Gastroesophageal sphincter (tissue), 4 donors: ENCODE measurements around the gene HCFC1. TPM values are rescaled to one million over a fixed set of nuclear protein-coding genes. Genes with fewer than 3 reads are reported as not detected.

ENCODE experiments used
- ATAC-seq: fragments of 150-250 bp; one replicate; pipeline ENCODE4 v1.9.1; 2016; ENCODE audit warnings: mild to moderate bottlenecking, moderate library complexity
- H3K27ac ChIP-seq, 4 donors: fragments of 200-600 bp; sonication (generic) in 3 of 4; 1 replicate in 3 of 4; 2 replicates in 1 of 4; pipeline ENCODE4 v1.5.1; 2016 to 2019
- H3K27me3 ChIP-seq: fragments of 200-600 bp; sonication (generic); one replicate; pipeline ENCODE4 v1.5.1; 2019
- H3K36me3 ChIP-seq, 2 donors: fragments of 200-600 bp; sonication (generic); one replicate each; pipeline ENCODE4 v1.5.1; 2019; ENCODE audit warnings: control low read depth in 1 of 2
- H3K4me1 ChIP-seq, 3 donors: fragments of 200-600 bp; sonication (generic); 1 replicate in 2 of 3; 2 replicates in 1 of 3; pipeline ENCODE4 v1.5.1; 2016 to 2019; ENCODE audit warnings: control low read depth in 2 of 3
- H3K4me3 ChIP-seq, 2 donors: fragments of 200-600 bp; sonication (generic); one replicate each; pipeline ENCODE4 v1.5.1; 2019; ENCODE audit warnings: mild to moderate bottlenecking in 1 of 2, moderate library complexity in 1 of 2
- H3K9me3 ChIP-seq, 3 donors: fragments of 200-600 bp; sonication (generic); one replicate each; pipeline ENCODE4 v1.5.1; 2017 to 2019; ENCODE audit warnings: control low read depth in 2 of 3
- EP300 ChIP-seq: sonication (generic); formaldehyde crosslinking; IDR thresholded peaks from one replicate; pipeline ENCODE4 v1.6.1; 2017; ENCODE audit warnings: antibody characterized with exemption, mild to moderate bottlenecking
- POLR2A ChIP-seq, 2 donors: fragments of 450-650 bp; IDR thresholded peaks; one replicate each; pipeline ENCODE4 v1.6.1; 2017; ENCODE audit warnings: antibody characterized with exemption in 2 of 2, mild to moderate bottlenecking in 2 of 2, moderate library complexity in 1 of 2
- POLR2AphosphoS5 ChIP-seq: sonication (generic); formaldehyde crosslinking; IDR thresholded peaks from one replicate; pipeline ENCODE4 v1.6.1; 2017; ENCODE audit warnings: antibody characterized with exemption
- WGBS, 2 donors: methylation state at CpG; one replicate each; pipeline ENCODE4 v1.1.5; 2018; ENCODE audit warnings: low coverage in 1 of 2; 5-methylcytosine and 5-hydroxymethylcytosine counted together
- total RNA-seq, 4 donors: library from RNA; depleted of rRNA; stranded (reverse); fragments of >200 nt; gene quantifications; one replicate each; pipeline ENCODE4 v1.1.0, GENCODE V29; 2016
- TF ChIP-seq, protein P1 (sequence below), 4 experiments: fragments of 200-600 bp in 2 of 4; fragments of 450-650 bp in 2 of 4; sonication (generic) in 1 of 4; IDR thresholded peaks; one replicate each; pipeline ENCODE4 v1.5.1; 2017 to 2019; ENCODE audit warnings: antibody characterized with exemption in 4 of 4, mild to moderate bottlenecking in 2 of 4, moderate library complexity in 2 of 4

HCFC1 gene
- total RNA-seq, 4 donors from 2014 or later, result 32.9 to 94.4 (median 43.1) TPM

DNA sequence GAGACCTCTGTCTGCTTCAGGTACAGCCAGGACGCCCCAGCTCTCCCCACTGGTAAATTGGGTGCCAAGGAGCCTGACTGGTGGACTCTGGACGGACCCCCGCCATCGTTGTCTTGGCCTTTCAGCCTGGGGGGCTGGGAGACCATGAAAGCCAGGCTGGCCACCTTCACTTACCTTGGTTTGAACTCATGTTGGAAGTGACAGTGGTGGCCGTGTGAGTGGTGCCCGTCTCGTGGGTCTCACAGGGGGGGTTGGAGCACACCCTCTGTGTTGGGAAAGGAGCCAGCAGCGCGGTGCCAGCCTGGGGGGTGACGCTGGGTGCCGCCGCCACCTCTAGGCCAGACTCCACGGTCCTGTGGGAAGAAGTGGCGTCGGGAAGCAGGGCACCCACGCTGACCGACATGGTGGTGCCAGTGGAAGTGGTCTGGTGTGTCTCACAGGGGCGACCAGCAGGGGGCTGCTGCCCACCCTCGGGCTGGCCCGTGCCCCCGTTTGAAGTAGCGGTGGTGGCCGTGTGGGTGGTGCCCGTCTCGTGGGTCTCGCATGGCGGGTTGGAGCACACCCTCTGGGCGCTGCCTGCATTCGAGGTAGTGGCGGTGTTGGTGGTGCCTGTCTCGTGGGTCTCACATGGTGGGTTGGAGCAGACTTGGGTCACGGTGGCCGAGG, 17.6 kb downstream of the HCFC1 start:
- Histone ChIP-seq H3K4me1 (peaks cover 0 to 63% (median 0%) of the 10 kb centered on the region in 3 donors), H3K27me3 (no peaks in the 10 kb centered on the region), H3K27ac (peak overlapping the region; percentile 83 to 90 (median 88)), H3K36me3 (peaks cover 0 to 91% of the 10 kb centered on the region in 2 donors), H3K9me3 (no peaks in the 10 kb centered on the region), H3K4me3 (peak overlapping the region; percentile 23 to 44)
- 45% methylated on average over 7 of the region's 33 CpGs; no CpG with 5 or more reads in 1 of the 2 donors for WGBS, 2 donors
- TF ChIP-seq POLR2A (IDR thresholded peaks at IDR 0.05), result no peak
- TF ChIP-seq, protein P1, sequence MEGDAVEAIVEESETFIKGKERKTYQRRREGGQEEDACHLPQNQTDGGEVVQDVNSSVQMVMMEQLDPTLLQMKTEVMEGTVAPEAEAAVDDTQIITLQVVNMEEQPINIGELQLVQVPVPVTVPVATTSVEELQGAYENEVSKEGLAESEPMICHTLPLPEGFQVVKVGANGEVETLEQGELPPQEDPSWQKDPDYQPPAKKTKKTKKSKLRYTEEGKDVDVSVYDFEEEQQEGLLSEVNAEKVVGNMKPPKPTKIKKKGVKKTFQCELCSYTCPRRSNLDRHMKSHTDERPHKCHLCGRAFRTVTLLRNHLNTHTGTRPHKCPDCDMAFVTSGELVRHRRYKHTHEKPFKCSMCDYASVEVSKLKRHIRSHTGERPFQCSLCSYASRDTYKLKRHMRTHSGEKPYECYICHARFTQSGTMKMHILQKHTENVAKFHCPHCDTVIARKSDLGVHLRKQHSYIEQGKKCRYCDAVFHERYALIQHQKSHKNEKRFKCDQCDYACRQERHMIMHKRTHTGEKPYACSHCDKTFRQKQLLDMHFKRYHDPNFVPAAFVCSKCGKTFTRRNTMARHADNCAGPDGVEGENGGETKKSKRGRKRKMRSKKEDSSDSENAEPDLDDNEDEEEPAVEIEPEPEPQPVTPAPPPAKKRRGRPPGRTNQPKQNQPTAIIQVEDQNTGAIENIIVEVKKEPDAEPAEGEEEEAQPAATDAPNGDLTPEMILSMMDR (IDR thresholded peaks at IDR 0.05), result peak in 1 of 4 experiments; percentile 3
- ATAC-seq, result no peak

DNA sequence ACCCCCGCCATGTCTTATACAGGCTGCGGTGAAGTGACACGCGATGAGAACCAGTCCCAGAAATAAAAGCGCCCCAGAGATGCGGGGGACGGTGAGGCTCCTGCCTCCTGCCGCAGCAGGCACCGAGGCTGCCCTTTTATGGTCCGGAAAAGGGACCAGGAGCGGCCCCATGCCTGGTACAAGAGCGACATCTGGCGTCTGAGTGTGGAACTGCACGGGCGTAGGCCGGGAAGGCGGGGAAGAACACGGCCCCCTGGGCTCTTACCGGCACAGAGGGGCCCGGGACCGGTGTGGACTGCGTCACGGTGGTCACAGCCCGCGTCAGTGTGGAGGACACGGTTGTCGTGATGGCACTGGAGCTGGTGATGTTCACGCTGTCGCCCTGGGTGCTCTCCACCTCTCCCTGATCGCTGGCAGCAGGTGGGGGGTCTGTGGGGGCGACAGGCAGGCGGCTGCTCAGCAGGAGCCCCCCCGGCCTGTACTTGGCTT, 18.2 kb downstream of the HCFC1 start:
- WGBS, 2 donors, result 50% methylated on average over 2 of the region's 33 CpGs; no CpG with 5 or more reads in 1 of the 2 donors
- Histone ChIP-seq H3K4me3 (peak overlapping the region; percentile 23 to 44), H3K27ac (peak overlapping the region; percentile 83 to 90 (median 88)), H3K4me1 (peaks cover 0 to 69% (median 0%) of the 10 kb centered on the region in 3 donors), H3K9me3 (no peaks in the 10 kb centered on the region), H3K36me3 (peaks cover 0 to 84% of the 10 kb centered on the region in 2 donors), H3K27me3 (no peaks in the 10 kb centered on the region)
- TF ChIP-seq, protein P1 (IDR thresholded peaks at IDR 0.05), result peak in 3 of 4 experiments; percentile 95 to 98 (median 97)
- no peak for TF ChIP-seq EP300
- peak in 1 of 2 donors; percentile 21 for TF ChIP-seq POLR2A (IDR thresholded peaks at IDR 0.05)
- TF ChIP-seq POLR2AphosphoS5, result peak; percentile 53
- ATAC-seq, result peak; percentile 81

DNA sequence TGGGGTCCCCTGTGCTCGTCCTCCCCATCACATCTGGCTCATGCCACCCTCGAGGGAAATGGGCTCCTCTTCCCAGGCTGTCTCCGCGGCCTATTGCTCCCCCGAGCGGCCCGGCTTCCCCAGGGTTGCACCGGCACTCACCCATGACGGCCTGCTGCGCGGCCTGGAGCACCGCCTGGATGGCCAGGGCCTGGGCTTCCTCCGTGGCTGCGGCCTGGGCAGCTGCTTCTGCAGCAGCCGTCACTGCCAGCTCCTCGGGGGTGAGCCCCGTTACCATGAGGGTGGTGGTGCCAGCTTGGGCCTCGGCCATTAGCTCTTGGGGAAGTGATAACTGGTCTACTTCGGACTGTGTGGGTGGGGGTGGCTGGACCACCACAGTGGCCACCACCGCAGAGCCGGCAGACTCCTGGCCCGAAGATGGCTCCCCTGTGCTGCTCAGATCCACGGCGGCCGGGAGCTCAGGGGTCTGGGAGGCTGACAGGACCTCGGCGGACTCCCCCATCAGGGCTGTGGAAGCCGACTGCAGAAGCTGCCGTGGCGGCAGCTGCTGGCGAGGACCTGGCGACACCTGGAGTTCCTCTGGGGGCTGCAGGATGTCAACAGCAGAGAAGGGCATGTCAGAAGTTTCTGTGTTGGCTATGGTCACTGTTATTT, 19.1 kb downstream of the HCFC1 start:
- Histone ChIP-seq H3K27me3 (no peaks in the 10 kb centered on the region), H3K4me1 (peaks cover 0 to 78% (median 0%) of the 10 kb centered on the region in 3 donors), H3K27ac (peak overlapping the region; percentile 83 to 90 (median 88)), H3K4me3 (peak overlapping the region in 1 of 2 donors; percentile 44), H3K9me3 (no peaks in the 10 kb centered on the region), H3K36me3 (peaks cover 0 to 76% of the 10 kb centered on the region in 2 donors)
- no peak for ATAC-seq
- TF ChIP-seq POLR2A (IDR thresholded peaks at IDR 0.05) (no peak), EP300 (no peak), POLR2AphosphoS5 (no peak)
- TF ChIP-seq, protein P1 (IDR thresholded peaks at IDR 0.05), result no peak
- no CpG with 5 or more reads among the region's 32 CpGs for WGBS, 2 donors

DNA sequence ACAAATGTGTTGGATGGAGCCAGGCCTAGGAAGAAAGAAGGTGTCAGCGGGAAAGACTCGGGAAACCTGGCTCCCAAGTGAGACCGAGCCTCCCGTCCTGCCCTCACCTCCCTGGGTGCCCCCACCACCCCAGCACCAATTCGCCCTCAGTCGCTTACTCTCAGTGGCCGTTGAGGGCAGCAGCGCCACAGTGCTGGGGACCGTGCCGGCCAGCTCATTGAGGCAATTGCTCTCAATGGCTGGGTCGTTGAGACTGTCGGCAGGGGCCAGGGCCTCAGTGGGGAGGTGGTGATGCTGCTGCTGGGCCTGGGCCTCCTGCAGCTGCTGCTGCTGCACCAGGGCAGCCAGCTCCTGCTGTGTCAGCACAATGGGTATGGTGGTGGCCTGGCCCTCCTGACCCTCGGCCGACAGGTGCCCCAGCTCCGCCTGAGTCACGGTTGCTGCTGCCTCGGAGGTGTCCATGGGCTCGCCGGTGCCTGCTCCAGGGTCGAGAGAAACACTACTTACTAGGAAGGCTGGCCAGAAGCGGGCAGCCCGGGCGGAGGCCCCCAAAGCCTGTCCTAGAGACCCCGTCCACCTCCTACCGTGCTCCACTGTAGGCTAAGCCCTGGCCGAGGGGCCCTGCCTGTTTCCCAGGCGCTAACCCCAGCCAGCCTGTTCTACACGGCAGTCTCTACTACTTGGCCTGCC, 19.8 kb downstream of the HCFC1 start:
- ATAC-seq, result no peak
- Histone ChIP-seq H3K9me3 (no peaks in the 10 kb centered on the region), H3K27ac (peak overlapping the region in 3 of 4 donors; percentile 83 to 89 (median 86)), H3K4me3 (peak overlapping the region in 1 of 2 donors; percentile 44), H3K4me1 (peaks cover 0 to 85% (median 0%) of the 10 kb centered on the region in 3 donors), H3K36me3 (peaks cover 0 to 69% of the 10 kb centered on the region in 2 donors), H3K27me3 (no peaks in the 10 kb centered on the region)
- 80% methylated on average over 1 of the region's 28 CpGs; no CpG with 5 or more reads in 1 of the 2 donors for WGBS, 2 donors
- TF ChIP-seq EP300 (no peak), POLR2AphosphoS5 (no peak), POLR2A (IDR thresholded peaks at IDR 0.05) (no peak)
- TF ChIP-seq, protein P1 (IDR thresholded peaks at IDR 0.05), result no peak
